CD14-positive monocyte (primary cell): ENCODE data around the gene SLC22A16. TPM values are rescaled to one million over a fixed set of nuclear protein-coding genes. Genes with fewer than 3 reads are reported as not detected.

Experiments used
- DNase-seq, 3 donors: peaks; one replicate each; pipeline ENCODE4 v3.0.0-alpha.2; 2011 to 2022
- H2AFZ ChIP-seq: 2 replicates; pipeline ENCODE4 v1.6.0; 2012; ENCODE audit warnings: mild to moderate bottlenecking, low read depth, low read length, inconsistent platforms; ENCODE audit not compliant: insufficient read depth, poor library complexity, severe bottlenecking
- H3K27ac ChIP-seq, 2 donors: 1 replicate in 1 of 2; 2 replicates in 1 of 2; pipeline ENCODE4 v1.5.1; 2012 to 2013; ENCODE audit warnings: low read length in 2 of 2, control low read depth in 1 of 2, inconsistent platforms in 1 of 2, low read depth in 1 of 2, mild to moderate bottlenecking in 1 of 2
- H3K27me3 ChIP-seq, 2 donors: one replicate each; pipeline versions ENCODE4 v1.6.0 to v1.6.1; 2011 to 2013; ENCODE audit warnings: low read length in 2 of 2; ENCODE audit not compliant: control insufficient read depth in 2 of 2, insufficient read depth in 2 of 2
- H3K36me3 ChIP-seq, 2 donors: replicated peaks in 1 of 2; 1 replicate in 1 of 2; 2 replicates in 1 of 2; pipeline versions ENCODE4 v1.5.1 to v1.6.1; 2012 to 2013; ENCODE audit warnings: low read length in 2 of 2, control low read depth in 1 of 2, inconsistent platforms in 1 of 2, mild to moderate bottlenecking in 1 of 2; ENCODE audit not compliant: insufficient read depth in 2 of 2, control insufficient read depth in 1 of 2
- H3K4me1 ChIP-seq, 2 donors: 1 replicate in 1 of 2; 2 replicates in 1 of 2; pipeline versions ENCODE4 v1.5.1 to v1.6.1; 2012 to 2013; ENCODE audit warnings: low read length in 2 of 2, control low read depth in 1 of 2, inconsistent platforms in 1 of 2, mild to moderate bottlenecking in 1 of 2, moderate library complexity in 1 of 2; ENCODE audit not compliant: insufficient read depth in 2 of 2, control insufficient read depth in 1 of 2
- H3K4me2 ChIP-seq: replicated peaks from 2 replicates; pipeline ENCODE3; 2012; ENCODE audit warnings: low read length, moderate library complexity, mild to moderate bottlenecking; ENCODE audit not compliant: poor library complexity, severe bottlenecking; ENCODE audit errors: extremely low read depth
- H3K4me3 ChIP-seq, 3 experiments: fragments of 200-600 bp in 1 of 3; sonication (generic) in 1 of 3; replicated peaks in 1 of 3; 1 replicate in 2 of 3; 2 replicates in 1 of 3; pipeline ENCODE4 v1.5.1; 2011 to 2013; ENCODE audit warnings: low read length in 3 of 3, mild to moderate bottlenecking in 3 of 3, control low read depth in 2 of 3, low read depth in 2 of 3, inconsistent platforms in 1 of 3, moderate library complexity in 1 of 3
- H3K79me2 ChIP-seq: 2 replicates; pipeline ENCODE4 v1.6.0; 2012; ENCODE audit warnings: mild to moderate bottlenecking, control low read depth, inconsistent platforms, low read length, moderate library complexity; ENCODE audit not compliant: insufficient read depth
- H3K9ac ChIP-seq: 2 replicates; pipeline ENCODE4 v1.6.0; 2017; ENCODE audit warnings: low read length, mild to moderate bottlenecking; ENCODE audit not compliant: insufficient read depth, poor library complexity, severe bottlenecking
- H3K9me3 ChIP-seq, 2 donors: replicated peaks in 1 of 2; 1 replicate in 1 of 2; 2 replicates in 1 of 2; pipeline versions ENCODE4 v1.5.1 to v1.6.1; 2012 to 2013; ENCODE audit warnings: low read length in 2 of 2, control low read depth in 1 of 2; ENCODE audit not compliant: control insufficient read depth in 1 of 2, insufficient read depth in 1 of 2
- H4K20me1 ChIP-seq: 2 replicates; pipeline ENCODE4 v1.6.0; 2012; ENCODE audit warnings: mild to moderate bottlenecking, low read length, control low read depth, moderate library complexity; ENCODE audit not compliant: insufficient read depth
- H3K27ac Mint-ChIP-seq, 7 donors: one replicate each; pipeline ENCODE4 v1.8.0; 2020; ENCODE audit warnings: mild to moderate bottlenecking in 7 of 7, mixed read lengths in 7 of 7, moderate library complexity in 6 of 7, inconsistent platforms in 2 of 7
- H3K27me3 Mint-ChIP-seq, 3 donors: one replicate each; pipeline ENCODE4 v1.8.0; 2021 to 2022; ENCODE audit warnings: low read depth in 3 of 3, mild to moderate bottlenecking in 3 of 3, mixed read lengths in 3 of 3, moderate library complexity in 3 of 3, inconsistent platforms in 1 of 3
- H3K36me3 Mint-ChIP-seq, 2 donors: one replicate each; pipeline ENCODE4 v1.8.0; 2020; ENCODE audit warnings: mixed read lengths in 2 of 2, inconsistent platforms in 1 of 2, mild to moderate bottlenecking in 1 of 2
- H3K4me1 Mint-ChIP-seq: one replicate; pipeline ENCODE4 v1.8.0; 2020; ENCODE audit warnings: mild to moderate bottlenecking, mixed read lengths
- H3K4me3 Mint-ChIP-seq, 2 donors: one replicate each; pipeline ENCODE4 v1.8.0; 2020; ENCODE audit warnings: mild to moderate bottlenecking in 2 of 2, mixed read lengths in 2 of 2, moderate library complexity in 1 of 2
- H3K9me3 Mint-ChIP-seq, 7 donors: one replicate each; pipeline ENCODE4 v1.8.0; 2020 to 2022; ENCODE audit warnings: mixed read lengths in 7 of 7, mild to moderate bottlenecking in 6 of 7, moderate library complexity in 6 of 7, inconsistent platforms in 2 of 7
- WGBS: methylation state at CpG from one replicate; pipeline ENCODE4 v1.1.5; 2013; ENCODE audit warnings: missing lambda C conversion rate; ENCODE audit not compliant: insufficient coverage; 5-methylcytosine and 5-hydroxymethylcytosine counted together
- intact Hi-C, 2 donors: fragments of 100-400 bp; cut with micrococcal nuclease; formaldehyde crosslinking; loops; one replicate each; pipeline versions ENCODE4 v1.15.0 to v1.15.1; 2023
- polyA plus RNA-seq, 3 donors: library from polyadenylated mRNA; depleted of rRNA in 1 of 3; unstranded in 2 of 3; stranded (reverse) in 1 of 3; fragments of 300-500 nt in 2 of 3; fragments of >200 nt in 1 of 3; fragmentation: Illumina TruSeq in 2 of 3; gene quantifications; 1 replicate in 2 of 3; 2 replicates in 1 of 3; pipeline ENCODE4 v1.2.3, GENCODE V29; 2012 to 2021
- TF ChIP-seq, protein P1 (sequence below): fragments of 200-600 bp; IDR thresholded peaks from one replicate; pipeline ENCODE4 v1.8.0; 2022; ENCODE audit warnings: antibody characterized with exemption, mild to moderate bottlenecking

Gene SLC22A16
- polyA plus RNA-seq, 3 donors, result 1.8 to 15.6 (median 4.0) TPM

DNA sequence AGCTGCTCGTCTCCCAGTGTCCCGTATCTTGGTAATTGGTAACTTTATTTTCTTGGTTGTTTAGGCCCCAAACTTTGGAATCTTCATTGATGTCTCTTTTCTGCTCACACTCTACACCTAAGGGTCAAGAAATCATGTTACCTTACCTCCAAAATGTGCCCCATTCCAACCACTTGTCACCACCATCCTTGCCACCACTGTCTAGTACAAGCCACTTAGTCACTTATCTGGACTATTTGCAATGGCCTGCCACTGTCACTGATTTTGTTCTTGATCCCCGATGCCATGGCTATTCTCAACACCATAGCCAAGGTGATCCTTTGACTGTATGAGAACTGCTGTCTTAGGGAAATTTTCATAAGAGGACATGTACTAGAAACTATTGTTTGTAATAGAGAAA, 46.0 kb upstream of the SLC22A16 start:
- Histone ChIP-seq H2AFZ (no peak overlapping the region), H3K36me3 (no peaks in the 10 kb centered on the region), H3K4me3 (no peak overlapping the region), H3K27ac (no peak overlapping the region), H3K9me3 (peaks cover 0 to 3% of the 10 kb centered on the region in 2 donors), H3K79me2 (no peaks in the 10 kb centered on the region), H3K9ac (no peak overlapping the region), H3K4me2 (no peak overlapping the region), H4K20me1 (no peaks in the 10 kb centered on the region), H3K27me3 (no peaks in the 10 kb centered on the region), H3K4me1 (no peaks in the 10 kb centered on the region)
- H3K27me3 Mint-ChIP-seq, result no peaks in the 10 kb centered on the region
- no peak overlapping the region for H3K4me3 Mint-ChIP-seq
- H3K36me3 Mint-ChIP-seq, result no peaks in the 10 kb centered on the region
- DNase-seq, result no peak
- H3K4me1 Mint-ChIP-seq, result no peaks in the 10 kb centered on the region
- TF ChIP-seq, protein P1, sequence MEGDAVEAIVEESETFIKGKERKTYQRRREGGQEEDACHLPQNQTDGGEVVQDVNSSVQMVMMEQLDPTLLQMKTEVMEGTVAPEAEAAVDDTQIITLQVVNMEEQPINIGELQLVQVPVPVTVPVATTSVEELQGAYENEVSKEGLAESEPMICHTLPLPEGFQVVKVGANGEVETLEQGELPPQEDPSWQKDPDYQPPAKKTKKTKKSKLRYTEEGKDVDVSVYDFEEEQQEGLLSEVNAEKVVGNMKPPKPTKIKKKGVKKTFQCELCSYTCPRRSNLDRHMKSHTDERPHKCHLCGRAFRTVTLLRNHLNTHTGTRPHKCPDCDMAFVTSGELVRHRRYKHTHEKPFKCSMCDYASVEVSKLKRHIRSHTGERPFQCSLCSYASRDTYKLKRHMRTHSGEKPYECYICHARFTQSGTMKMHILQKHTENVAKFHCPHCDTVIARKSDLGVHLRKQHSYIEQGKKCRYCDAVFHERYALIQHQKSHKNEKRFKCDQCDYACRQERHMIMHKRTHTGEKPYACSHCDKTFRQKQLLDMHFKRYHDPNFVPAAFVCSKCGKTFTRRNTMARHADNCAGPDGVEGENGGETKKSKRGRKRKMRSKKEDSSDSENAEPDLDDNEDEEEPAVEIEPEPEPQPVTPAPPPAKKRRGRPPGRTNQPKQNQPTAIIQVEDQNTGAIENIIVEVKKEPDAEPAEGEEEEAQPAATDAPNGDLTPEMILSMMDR, result no peak
- H3K27ac Mint-ChIP-seq, result no peak overlapping the region
- intact Hi-C loops, result loop anchor here in 1 of 2 donors (10.0 kb wide), 2 partner anchors 422 to 482 kb away; no protein-coding TSS in a partner anchor
- no CpG with 5 or more reads among the region's 3 CpGs for WGBS
- H3K9me3 Mint-ChIP-seq, result peaks cover 0 to 3% (median 0%) of the 10 kb centered on the region in 7 donors

DNA sequence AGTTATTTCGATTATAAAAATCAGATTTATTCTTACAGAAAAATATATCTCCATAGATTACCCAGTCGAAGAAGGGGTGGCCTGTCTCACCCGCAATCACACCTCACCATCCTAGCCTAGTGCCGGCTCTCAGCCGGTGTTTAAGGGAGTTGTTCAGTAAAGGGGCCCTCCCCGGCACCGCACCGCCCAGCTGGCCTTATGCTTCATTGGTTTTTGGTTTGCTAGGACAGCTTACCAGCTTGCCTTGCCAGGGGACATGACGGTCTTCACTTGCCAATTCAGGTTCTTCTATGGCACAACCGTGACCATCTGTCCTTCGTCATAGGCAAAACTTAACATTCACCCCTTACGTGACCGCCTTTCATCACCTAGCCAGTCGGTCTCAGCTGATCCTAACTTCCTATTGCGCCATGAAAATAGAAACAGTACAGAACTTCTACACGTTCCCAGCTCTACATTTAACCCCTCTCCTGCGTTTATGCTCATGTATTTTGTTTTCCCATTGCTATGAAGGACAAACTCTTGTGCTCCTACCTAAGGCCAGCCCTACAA, 44.7 kb upstream of the SLC22A16 start:
- H3K4me1 ChIP-seq, result no peaks in the 10 kb centered on the region
- TF ChIP-seq, protein P1, result no peak
- no peak for DNase-seq
- H3K4me3 ChIP-seq, result no peak overlapping the region
- Mint-ChIP-seq H3K27me3 (no peaks in the 10 kb centered on the region), H3K4me1 (no peaks in the 10 kb centered on the region), H3K9me3 (peaks cover 0 to 3% (median 0%) of the 10 kb centered on the region in 7 donors), H3K36me3 (no peaks in the 10 kb centered on the region), H3K27ac (peak overlapping the region in 1 of 7 donors; percentile 12), H3K4me3 (no peak overlapping the region)
- H3K27ac ChIP-seq, result no peak overlapping the region
- intact Hi-C loops, result loop anchor here in 1 of 2 donors (10.0 kb wide), 2 partner anchors 424 to 484 kb away; no protein-coding TSS in a partner anchor
- no peaks in the 10 kb centered on the region for H3K36me3 ChIP-seq
- H3K9me3 ChIP-seq, result peaks cover 0 to 3% of the 10 kb centered on the region in 2 donors
- no peak overlapping the region for H3K9ac ChIP-seq
- WGBS, result 56% methylated on average over 13 of the region's 17 CpGs
- no peak overlapping the region for H2AFZ ChIP-seq
- H4K20me1 ChIP-seq, result no peaks in the 10 kb centered on the region
- H3K79me2 ChIP-seq, result no peaks in the 10 kb centered on the region
- H3K4me2 ChIP-seq, result no peak overlapping the region
- H3K27me3 ChIP-seq, result no peaks in the 10 kb centered on the region
